SK-N-SH (cell line): ENCODE results near the gene TRPV6. TPM values are rescaled to one million over a fixed set of nuclear protein-coding genes. Genes with fewer than 3 reads are reported as not detected.

Experiments
- CTCF ChIA-PET: fragments of 300-600, 350-600 bp; formaldehyde crosslinking; extraction: SDS; loops from one replicate; lab custom pipeline; 2021; lab: Yijun Ruan, JAX
- POLR2A ChIA-PET: fragments of 350-600 bp; sonication (Branson Sonifier 250); formaldehyde crosslinking; extraction: SDS; loops from one replicate; lab custom pipeline; 2020; ENCODE audit warnings: antibody characterized with exemption, inconsistent platforms; lab: Yijun Ruan, JAX
- DNase-seq: peaks from one replicate; pipeline ENCODE4 v3.0.0; 2012
- H2AFZ ChIP-seq: fragments of 200-600 bp; sonication (generic); 2 replicates; pipeline ENCODE4 v1.8.1; 2016; ENCODE audit warnings: antibody characterized with exemption, mild to moderate bottlenecking, low read depth
- H3F3A ChIP-seq: fragments of 200-600 bp; sonication (generic); replicated peaks from 2 replicates; pipeline ENCODE3; 2016; ENCODE audit warnings: antibody characterized with exemption, mild to moderate bottlenecking; ENCODE audit not compliant: insufficient read depth
- H3K27ac ChIP-seq, 2 experiments: fragments of 200-500 bp in 1 of 2; fragments of 200-600 bp in 1 of 2; sonication (Bioruptor generic) in 1 of 2; sonication (generic), shearing (Covaris generic) in 1 of 2; 2 replicates each; pipeline versions ENCODE4 v1.5.1 to v1.6.1; 2014 to 2016; ENCODE audit warnings: low read depth in 2 of 2, inconsistent platforms in 1 of 2, low read length in 1 of 2, mild to moderate bottlenecking in 1 of 2, mixed read lengths in 1 of 2
- H3K27me3 ChIP-seq: fragments of 200-600 bp; sonication (generic), shearing (Covaris generic); 2 replicates; pipeline ENCODE4 v1.6.1; 2016; ENCODE audit warnings: mixed run types; ENCODE audit not compliant: insufficient read depth
- H3K36me3 ChIP-seq, 2 experiments: fragments of 200-500 bp in 1 of 2; fragments of 200-600 bp in 1 of 2; sonication (Bioruptor generic) in 1 of 2; sonication (generic) in 1 of 2; replicated peaks in 1 of 2; 2 replicates each; pipeline versions ENCODE3 to v1.5.1; 2014 to 2016; ENCODE audit warnings: low read length in 1 of 2, mild to moderate bottlenecking in 1 of 2; ENCODE audit not compliant: insufficient read depth in 2 of 2, control insufficient read depth in 1 of 2
- H3K4me1 ChIP-seq, 2 experiments: fragments of 200-500 bp in 1 of 2; fragments of 200-600 bp in 1 of 2; sonication (Bioruptor generic) in 1 of 2; sonication (generic), shearing (Covaris generic) in 1 of 2; 2 replicates each; pipeline versions ENCODE4 v1.5.1 to v1.6.1; 2014 to 2016; ENCODE audit warnings: low read depth in 1 of 2, low read length in 1 of 2, mixed run types in 1 of 2; ENCODE audit not compliant: insufficient read depth in 2 of 2, control insufficient read depth in 1 of 2
- H3K4me2 ChIP-seq: fragments of 200-600 bp; sonication (generic), shearing (Covaris generic); 2 replicates; pipeline ENCODE4 v1.6.1; 2017; ENCODE audit warnings: mixed run types
- H3K4me3 ChIP-seq, 2 experiments: fragments of 200-500 bp in 1 of 2; fragments of 200-600 bp in 1 of 2; sonication (Bioruptor generic) in 1 of 2; sonication (generic), shearing (Covaris generic) in 1 of 2; 2 replicates each; pipeline versions ENCODE4 v1.5.1 to v1.8.1; 2014 to 2016; ENCODE audit warnings: low read depth in 2 of 2, inconsistent platforms in 1 of 2, low read length in 1 of 2, mild to moderate bottlenecking in 1 of 2, mixed read lengths in 1 of 2, moderate library complexity in 1 of 2
- H3K79me2 ChIP-seq: fragments of 200-600 bp; sonication (generic); 2 replicates; pipeline ENCODE4 v1.8.1; 2017; ENCODE audit warnings: mild to moderate bottlenecking; ENCODE audit not compliant: insufficient read depth
- H3K9ac ChIP-seq: fragments of 200-600 bp; sonication (generic); 2 replicates; pipeline ENCODE4 v1.6.1; 2017; ENCODE audit warnings: mixed run types
- H3K9me2 ChIP-seq: fragments of 200-600 bp; sonication (generic); 2 replicates; pipeline ENCODE4 v1.6.1; 2017; ENCODE audit warnings: mixed run types
- H3K9me3 ChIP-seq: fragments of 200-600 bp; sonication (generic); 2 replicates; pipeline ENCODE4 v1.6.1; 2017; ENCODE audit warnings: mixed run types, mild to moderate bottlenecking, moderate library complexity
- H4K20me1 ChIP-seq: fragments of 200-600 bp; sonication (generic); 2 replicates; pipeline ENCODE4 v1.6.1; 2017; ENCODE audit warnings: mild to moderate bottlenecking, mixed run types; ENCODE audit not compliant: insufficient read depth
- EZH2phosphoT487 ChIP-seq: fragments of 200-600 bp; sonication (generic); IDR thresholded peaks from 2 replicates; pipeline ENCODE4 v1.6.1; 2017; ENCODE audit warnings: low read depth, mixed run types, mild to moderate bottlenecking, antibody characterized with exemption, moderate library complexity, borderline replicate concordance
- GABPA ChIP-seq: IDR thresholded peaks from 2 replicates; pipeline ENCODE4 v1.4.0; 2012; ENCODE audit warnings: low read depth, mild to moderate bottlenecking
- GATA2 ChIP-seq: sonication (generic); formaldehyde crosslinking; IDR thresholded peaks from 2 replicates; pipeline ENCODE4 v1.5.0; 2020; ENCODE audit warnings: mild to moderate bottlenecking, missing genetic modification reagents
- MAX ChIP-seq: IDR thresholded peaks from 2 replicates; pipeline ENCODE4 v1.4.0; 2012; ENCODE audit warnings: low read depth
- MEF2A ChIP-seq: IDR thresholded peaks from 2 replicates; pipeline ENCODE4 v1.4.0; 2012; ENCODE audit warnings: low read depth, borderline replicate concordance
- NFIC ChIP-seq: IDR thresholded peaks from 2 replicates; pipeline ENCODE4 v1.4.0; 2012; ENCODE audit warnings: borderline replicate concordance
- PBX3 ChIP-seq: IDR thresholded peaks from 2 replicates; pipeline ENCODE4; 2012
- POLR2AphosphoS5 ChIP-seq: IDR thresholded peaks from 2 replicates; pipeline ENCODE4 v1.6.1; 2012; ENCODE audit warnings: low read depth, low read length
- RAD21 ChIP-seq: IDR thresholded peaks from 2 replicates; pipeline ENCODE4 v1.6.1; 2012; ENCODE audit warnings: mild to moderate bottlenecking, low read length
- REST ChIP-seq: IDR thresholded peaks from 2 replicates; pipeline ENCODE4 v1.6.1; 2012; ENCODE audit warnings: mild to moderate bottlenecking, low read depth, low read length, moderate library complexity
- USF2 ChIP-seq: fragments of 150-350 bp; IDR thresholded peaks from 2 replicates; pipeline ENCODE4 v1.6.1; 2017; ENCODE audit warnings: antibody characterized with exemption, low read length, low read depth, borderline replicate concordance
- YY1 ChIP-seq: IDR thresholded peaks from 2 replicates; pipeline ENCODE4 v1.4.0; 2012; ENCODE audit warnings: low read depth, mild to moderate bottlenecking
- ZBTB33 ChIP-seq: IDR thresholded peaks from 2 replicates; pipeline ENCODE4 v1.4.0; 2012; ENCODE audit warnings: low read depth, borderline replicate concordance
- WGBS: methylation state at CpG from one replicate; pipeline ENCODE4 v1.1.6; 2017; ENCODE audit warnings: low lambda C conversion rate; 5-methylcytosine and 5-hydroxymethylcytosine counted together
- polyA plus RNA-seq, 3 experiments: library from polyadenylated mRNA; depleted of rRNA; stranded (reverse); fragments of >200 nt; gene quantifications; 2 replicates each; pipeline ENCODE4 v1.2.3, GENCODE V29; 2012

TRPV6 gene
- polyA plus RNA-seq, 1 of the 3 experiments (the other 2 are of a cell fraction): not detected

- 14% methylated on average over 2 of the region's 2 CpGs for WGBS
- CTCF ChIA-PET: no interaction called here
- no peak overlapping the region for H2AFZ ChIP-seq
- no peaks in the 10 kb centered on the region for H3K4me1 ChIP-seq
- no peak overlapping the region for H3K27ac ChIP-seq
- H3K9me3 ChIP-seq: peaks cover 18% of the 10 kb centered on the region
- no peak for TF ChIP-seq EZH2phosphoT487
- TF ChIP-seq MAX: no peak
- TF ChIP-seq MEF2A: no peak
- TF ChIP-seq NFIC: no peak
- TF ChIP-seq RAD21: no peak
- TF ChIP-seq POLR2AphosphoS5: no peak
- TF ChIP-seq PBX3: no peak
- no peak for TF ChIP-seq ZBTB33
- TF ChIP-seq YY1: no peak
- no peak for TF ChIP-seq USF2
- no peak for TF ChIP-seq GABPA
- no peak for TF ChIP-seq GATA2
- TF ChIP-seq REST: no peak
- TF ChIP-seq, all 33 proteins: peak for 0
- H3K36me3 ChIP-seq: no peaks in the 10 kb centered on the region
- no peak overlapping the region for H3K9ac ChIP-seq
- H3K4me2 ChIP-seq: no peak overlapping the region
- H3K4me3 ChIP-seq: no peak overlapping the region
- no peaks in the 10 kb centered on the region for H3F3A ChIP-seq
- H4K20me1 ChIP-seq: no peaks in the 10 kb centered on the region
- no peak for DNase-seq
- H3K27me3 ChIP-seq: no peaks in the 10 kb centered on the region
- POLR2A ChIA-PET: no interaction called here
- H3K9me2 ChIP-seq: no peaks in the 10 kb centered on the region
- no peaks in the 10 kb centered on the region for H3K79me2 ChIP-seq
Observed at GRCh38 chr7:142905759-142906158, 20.2 kb upstream of the TRPV6 start.
